HL-60/S4 treated with phorbol 12-myristate 13-acetate at 8.2 ng/mL for 4 days and 3 days (cell line): Measurements from ENCODE around the gene KDM4E.

Source experiments
- in situ Hi-C: fragments of 300-500 bp; cut with MboI; formaldehyde crosslinking; loops from 2 replicates; pipeline ENCODE4 v1.15.0; 2022; ENCODE audit warnings: low sequenced_read_pairs

The KDM4E gene

DNA sequence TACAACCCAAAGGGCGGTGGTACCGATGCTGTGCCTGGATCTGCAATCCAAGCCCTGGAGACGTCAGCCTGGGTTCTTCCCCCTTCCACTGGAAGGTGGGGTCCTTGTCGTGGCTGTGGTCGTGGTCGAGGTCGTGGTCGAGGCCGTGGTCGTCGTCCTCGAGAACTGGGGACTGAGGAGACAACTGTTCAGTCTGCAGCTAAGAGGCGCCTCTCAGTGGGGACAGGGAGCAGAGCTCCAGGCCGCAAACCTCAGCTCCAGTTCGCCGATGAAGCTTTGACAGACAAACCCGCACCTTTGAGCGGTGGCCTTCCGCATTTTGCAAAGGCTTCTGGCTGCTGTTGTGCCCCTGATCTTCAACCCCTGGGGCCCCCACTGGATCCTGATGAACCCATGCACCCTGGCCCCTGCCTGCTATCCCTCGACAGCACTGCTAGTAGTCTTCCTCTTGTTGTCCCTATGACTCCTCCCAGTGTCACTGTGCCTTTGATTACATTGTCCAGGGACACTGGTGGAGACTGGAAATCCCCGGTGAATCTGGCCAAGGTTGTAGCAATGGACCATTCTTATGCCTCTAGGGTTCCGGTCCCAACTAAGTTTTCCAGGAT, 25.6 kb downstream of the KDM4E start:
- in situ Hi-C loops, result no loop called here

- in situ Hi-C loops, result no loop called here
Measured at GRCh38 chr11:95054356-95054755, 29.3 kb downstream of the KDM4E start.

DNA sequence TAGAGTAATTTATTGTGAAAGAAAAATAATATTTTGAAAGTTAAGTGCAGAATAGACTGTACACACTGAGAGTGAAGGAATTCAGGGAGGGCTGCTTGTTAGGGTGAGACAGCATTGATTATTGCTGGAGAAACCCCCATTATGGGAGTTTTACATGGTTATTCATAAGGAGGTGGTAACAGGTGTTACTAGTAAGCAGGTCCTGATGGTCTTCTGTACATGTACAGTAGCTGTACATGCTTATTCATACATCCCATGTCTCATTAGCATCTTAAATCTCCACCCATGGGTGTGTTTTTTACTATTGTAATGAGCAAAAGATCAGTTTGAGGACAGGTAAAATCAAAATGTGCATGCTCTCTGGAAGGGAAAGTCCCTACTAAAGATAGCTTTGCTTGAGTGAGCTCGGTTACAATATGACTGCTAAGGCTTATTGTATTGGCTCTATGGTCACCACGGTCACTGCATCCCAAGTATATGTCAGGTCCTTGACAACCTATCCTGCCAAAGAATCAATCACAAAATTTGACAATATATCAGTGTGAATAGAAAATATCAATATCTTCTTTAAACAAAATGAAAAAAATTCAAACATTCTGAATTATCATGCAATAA, 30.3 kb downstream of the KDM4E start:
- in situ Hi-C loops, result no loop called here

- in situ Hi-C loops, result no loop called here
Measured at GRCh38 chr11:95057959-95058358, 32.9 kb downstream of the KDM4E start.

GRCh38 chr11:95058621-95059020, 33.6 kb downstream of the KDM4E start:
- in situ Hi-C loops, result no loop called here

- in situ Hi-C loops, result no loop called here
Measured at GRCh38 chr11:95059046-95059445, 34.0 kb downstream of the KDM4E start.

- in situ Hi-C loops, result no loop called here
Measured at GRCh38 chr11:95065336-95065735, 40.3 kb downstream of the KDM4E start.

DNA sequence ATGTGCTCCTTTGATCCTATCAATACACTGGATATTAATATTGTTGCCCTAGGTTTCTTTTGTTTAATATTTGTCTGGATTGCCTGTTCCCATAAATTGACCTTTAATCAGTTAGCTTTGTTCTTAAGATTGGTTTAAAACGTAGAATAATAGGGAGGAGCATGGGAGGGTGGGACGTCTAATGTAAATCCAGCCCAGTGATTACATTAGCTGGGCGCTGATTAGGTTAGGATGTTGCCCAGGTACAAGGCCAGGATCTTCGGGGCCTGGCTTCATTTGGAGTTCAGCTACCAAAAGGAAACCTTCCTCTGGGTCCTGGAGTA, 41.6 kb downstream of the KDM4E start, which contains the start of gene SRSF8:
TSS of gene SRSF8 (plus strand) at position 204 of the 323 bp plus-strand sequence. CDS start 308 bp downstream, outside the sequence.
- in situ Hi-C loops, result no loop called here

GRCh38 chr11:95067039-95067840, 42.2 kb downstream of the KDM4E start:
- in situ Hi-C loops, result no loop called here

GRCh38 chr11:95067841-95068219, 42.8 kb downstream of the KDM4E start:
- in situ Hi-C loops, result no loop called here

- in situ Hi-C loops, result no loop called here
Measured at GRCh38 chr11:95068549-95068948, 43.5 kb downstream of the KDM4E start.

DNA sequence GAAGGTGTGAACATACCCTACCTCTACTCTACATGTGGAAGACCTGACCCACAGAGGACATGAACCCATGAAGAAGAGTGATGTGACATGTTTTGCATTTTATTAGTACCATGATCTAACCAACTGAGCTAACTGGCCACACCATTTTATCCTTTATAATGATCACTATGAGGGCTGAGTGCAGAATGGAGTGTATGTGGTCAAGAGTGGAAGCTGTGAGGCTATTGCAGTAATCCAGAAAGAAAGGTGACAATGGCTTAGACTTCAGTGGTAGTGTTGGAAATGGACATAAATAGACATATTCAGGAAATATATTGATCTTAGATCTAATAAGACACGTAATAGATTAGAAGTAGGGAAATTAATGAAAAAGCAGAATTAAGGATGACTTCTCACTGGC, 45.4 kb downstream of the KDM4E start:
- in situ Hi-C loops, result no loop called here

GRCh38 chr11:95072948-95073347, 47.9 kb downstream of the KDM4E start:
- in situ Hi-C loops, result no loop called here

DNA sequence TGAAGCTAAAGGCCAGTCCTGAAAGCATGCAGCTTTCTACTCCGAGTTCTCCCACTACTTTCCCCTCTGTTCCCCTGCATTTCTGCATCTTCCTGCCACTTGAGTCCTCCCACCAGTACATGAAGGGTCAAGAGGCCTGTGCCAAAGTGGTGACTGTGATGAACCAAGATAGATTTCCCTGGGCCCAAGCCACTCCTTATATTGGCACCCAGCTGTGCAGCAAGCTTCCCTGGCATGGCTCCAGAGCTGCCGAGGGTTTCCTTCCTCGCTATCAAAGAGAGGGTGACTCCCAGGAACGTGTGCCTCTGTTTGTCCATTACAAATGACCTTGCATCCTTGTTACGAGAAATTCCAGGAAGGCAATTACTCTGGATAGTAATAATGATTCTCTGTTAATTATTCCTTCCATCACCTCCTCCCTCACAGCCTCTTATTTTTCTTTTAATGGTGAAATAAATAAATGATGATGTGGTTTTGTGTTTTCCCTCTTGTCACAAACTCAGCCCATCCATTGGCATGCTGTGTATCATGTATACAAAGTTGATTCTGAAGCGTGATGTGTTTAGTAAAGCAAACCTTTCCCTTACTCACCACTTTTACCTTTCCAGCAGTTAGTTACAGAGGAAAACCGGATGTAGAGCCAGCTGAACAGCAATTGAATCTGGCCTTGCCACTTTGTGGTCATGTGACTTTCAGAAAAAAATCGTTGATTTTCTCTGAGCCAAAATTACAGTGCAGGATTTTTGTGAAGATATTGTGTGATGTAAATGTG, 49.9 kb downstream of the KDM4E start:
- in situ Hi-C loops, result no loop called here

GRCh38 chr11:95076416-95076815, 51.4 kb downstream of the KDM4E start:
- in situ Hi-C loops, result no loop called here

DNA sequence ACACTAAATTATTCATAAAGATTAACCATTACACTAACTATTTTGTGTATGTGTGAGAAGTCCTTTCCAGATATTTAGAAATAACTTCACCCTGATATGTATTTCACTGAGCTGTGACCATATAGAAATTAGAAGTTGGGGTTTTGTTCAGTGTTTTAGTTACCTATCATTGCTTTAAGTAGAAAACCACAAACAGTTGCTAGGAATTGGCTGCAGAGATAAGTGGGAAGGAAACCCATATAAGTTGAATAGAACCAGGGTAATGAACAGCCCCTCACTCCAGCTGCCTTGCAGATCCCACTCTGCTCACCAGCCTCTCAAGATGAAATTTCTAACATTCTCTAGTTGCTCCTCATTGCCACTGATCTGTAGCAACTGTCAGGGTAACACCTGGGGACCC, 51.9 kb downstream of the KDM4E start:
- in situ Hi-C loops, result no loop called here
